Kidney tubule cell (primary cell): ENCODE measurements around the gene SLC38A4.
"Not testable (repeated sequence)": the region's sequence is repeated elsewhere in the genome, so short reads cannot be mapped to it uniquely, and the experiment has no call there.

Experiments used
- DNase-seq: peaks from one replicate; pipeline ENCODE4 v3.0.0-alpha.2; 2018; ENCODE audit warnings: low spot score

SLC38A4 gene

DNA sequence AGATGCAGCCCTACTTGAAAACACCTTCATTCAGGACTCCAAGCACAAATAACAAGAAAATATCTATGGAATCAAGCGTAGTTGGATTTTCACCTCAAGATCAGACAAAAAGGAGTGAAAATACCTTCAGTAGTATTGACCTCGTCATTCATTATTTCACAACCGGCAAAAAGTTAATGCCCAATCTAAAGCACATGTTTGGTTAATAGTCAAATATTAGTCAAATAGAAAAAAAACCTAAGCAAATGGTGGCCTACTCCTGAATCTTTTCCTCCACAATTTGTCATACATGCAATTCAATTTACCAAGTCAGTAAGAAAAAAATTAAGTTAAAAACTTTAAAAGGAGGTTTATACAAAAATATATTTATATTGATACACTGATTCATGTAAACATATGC, 50.0 kb downstream of the SLC38A4 start:
- peak; percentile 19 for DNase-seq

DNA sequence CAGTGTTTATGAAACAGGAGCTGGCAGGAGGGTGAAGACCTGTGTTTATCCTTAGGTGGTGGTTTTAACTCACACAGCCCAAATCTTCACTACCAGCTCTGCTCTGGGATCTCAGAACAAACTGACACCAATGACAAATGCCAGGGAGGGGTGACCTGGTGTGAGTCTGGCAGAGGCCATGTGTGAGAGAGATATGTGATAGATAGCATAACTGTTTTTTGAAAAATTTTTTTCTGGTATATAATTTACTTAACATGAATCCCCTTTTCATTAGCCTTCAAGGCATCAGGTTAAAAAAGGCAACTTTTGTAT, 51.5 kb downstream of the SLC38A4 start:
- DNase-seq: no peak

GRCh38 chr12:46773586-46774321, 52.0 kb downstream of the SLC38A4 start:
- peak; percentile 55 for DNase-seq

DNA sequence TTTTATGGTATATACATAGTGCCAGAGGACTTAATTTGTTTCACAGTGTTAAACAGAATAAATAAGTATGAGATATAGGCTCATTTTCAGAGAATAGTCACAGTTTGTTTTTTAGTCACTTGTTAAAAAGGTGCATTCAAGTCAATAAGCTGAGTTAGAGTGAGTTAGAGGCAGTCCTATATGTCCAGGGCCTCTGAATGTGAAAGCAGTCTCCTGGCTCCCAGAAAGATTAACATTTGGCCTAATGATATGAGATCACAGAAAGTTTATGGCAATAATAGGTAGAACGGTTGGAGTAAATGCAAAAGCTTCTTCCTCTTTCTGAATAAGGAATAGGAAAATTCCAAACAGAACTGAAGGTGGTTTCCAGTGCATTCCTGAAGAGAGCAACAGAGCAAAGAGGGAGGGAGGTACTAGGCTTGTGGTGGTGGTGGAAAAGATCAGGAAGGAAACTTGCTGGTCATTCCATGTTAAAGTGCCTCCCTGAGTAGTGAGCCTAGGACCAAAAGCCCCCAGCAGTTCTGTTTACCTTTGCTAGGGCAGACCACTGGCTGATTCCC, 54.4 kb downstream of the SLC38A4 start:
- DNase-seq: peak; percentile 73

- DNase-seq: no peak
Observed at GRCh38 chr12:46770501-46771183, 55.2 kb downstream of the SLC38A4 start.

DNA sequence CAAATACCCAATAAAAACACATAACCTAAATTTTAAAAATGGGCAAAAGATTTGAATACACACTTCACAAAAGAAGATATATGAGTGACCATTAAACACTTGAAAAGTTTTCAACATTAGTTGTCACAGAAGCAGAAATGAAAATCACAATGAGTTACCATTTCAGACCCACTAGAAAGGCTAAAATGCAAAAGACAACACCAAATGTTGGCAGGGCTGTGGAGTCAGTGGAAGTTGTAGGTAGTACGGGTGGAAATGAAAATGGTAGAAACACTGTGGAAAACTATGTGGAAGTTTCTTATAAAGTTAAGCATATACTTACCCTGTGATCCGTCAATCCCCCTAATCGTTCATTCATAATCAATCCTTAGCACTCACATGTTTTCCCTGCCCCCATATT, 61.8 kb downstream of the SLC38A4 start:
- no peak for DNase-seq

GRCh38 chr12:46763230-46763629, 62.6 kb downstream of the SLC38A4 start:
- no peak for DNase-seq

DNA sequence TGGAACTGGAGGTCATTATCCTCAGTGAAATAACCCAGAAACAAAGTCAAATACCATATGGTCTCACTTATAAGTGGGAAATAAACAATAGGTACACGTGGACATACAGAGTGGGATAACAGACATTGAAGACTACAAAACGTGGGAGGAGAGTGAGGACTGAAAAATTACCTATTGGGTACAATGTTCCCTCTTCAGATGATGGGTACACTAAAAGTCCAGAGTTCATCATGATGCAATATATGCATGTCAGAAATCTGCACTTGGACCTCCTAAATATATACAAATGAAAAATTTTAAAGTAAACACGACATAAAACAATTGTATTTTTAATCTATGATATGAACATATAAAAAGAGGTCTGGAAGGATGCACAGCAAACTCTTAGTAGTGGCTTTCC, 71.2 kb downstream of the SLC38A4 start:
- DNase-seq: no peak

- DNase-seq: no peak
Observed at GRCh38 chr12:46752396-46752795, 73.4 kb downstream of the SLC38A4 start.

DNA sequence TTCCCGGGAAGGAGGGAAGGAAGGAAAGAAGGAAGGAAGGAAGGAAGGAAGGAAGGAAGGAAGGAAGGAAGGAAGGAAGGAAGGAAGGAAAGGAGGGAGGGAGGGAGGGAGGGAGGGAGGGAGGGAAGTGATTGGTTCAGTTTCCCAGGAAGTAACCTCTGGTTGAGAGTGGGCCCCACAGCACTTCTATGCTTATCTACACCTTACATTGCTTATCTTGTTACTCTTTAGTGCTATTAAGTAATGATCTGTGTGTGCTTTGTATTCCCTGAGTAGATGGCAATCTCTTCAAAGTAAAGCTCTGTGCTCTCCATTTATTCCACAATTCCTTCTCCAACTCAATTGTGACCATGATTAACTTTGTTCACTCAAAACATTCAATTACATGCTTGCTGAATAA, 74.6 kb downstream of the SLC38A4 start:
- DNase-seq: no peak

- DNase-seq: no peak
Observed at GRCh38 chr12:46749322-46749721, 76.5 kb downstream of the SLC38A4 start.

DNA sequence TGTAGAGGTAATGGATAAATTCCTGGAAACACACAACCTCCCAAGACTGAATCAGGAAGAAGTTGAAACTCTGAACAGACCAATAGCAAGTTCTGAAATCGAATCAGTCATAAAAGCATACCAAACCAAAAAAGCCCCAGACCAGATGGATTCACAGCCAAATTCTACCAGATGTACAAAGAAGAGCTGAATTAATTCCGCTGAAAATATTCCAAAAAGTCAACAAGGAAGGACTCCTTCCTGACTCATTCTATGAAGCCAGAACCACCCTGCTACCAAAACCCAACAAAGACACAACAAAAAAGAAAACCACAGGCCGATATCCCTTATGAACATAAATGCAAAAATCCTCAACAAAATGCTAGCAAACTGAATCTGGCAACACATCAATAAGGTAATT, 81.5 kb downstream of the SLC38A4 start:
- DNase-seq: no peak

GRCh38 chr12:46743456-46743855, 82.3 kb downstream of the SLC38A4 start:
- DNase-seq: no peak

- DNase-seq: not testable (repeated sequence)
Observed at GRCh38 chr12:46742271-46742670, 83.5 kb downstream of the SLC38A4 start.

GRCh38 chr12:46725332-46725731, 100.5 kb downstream of the SLC38A4 start:
- no peak for DNase-seq

DNA sequence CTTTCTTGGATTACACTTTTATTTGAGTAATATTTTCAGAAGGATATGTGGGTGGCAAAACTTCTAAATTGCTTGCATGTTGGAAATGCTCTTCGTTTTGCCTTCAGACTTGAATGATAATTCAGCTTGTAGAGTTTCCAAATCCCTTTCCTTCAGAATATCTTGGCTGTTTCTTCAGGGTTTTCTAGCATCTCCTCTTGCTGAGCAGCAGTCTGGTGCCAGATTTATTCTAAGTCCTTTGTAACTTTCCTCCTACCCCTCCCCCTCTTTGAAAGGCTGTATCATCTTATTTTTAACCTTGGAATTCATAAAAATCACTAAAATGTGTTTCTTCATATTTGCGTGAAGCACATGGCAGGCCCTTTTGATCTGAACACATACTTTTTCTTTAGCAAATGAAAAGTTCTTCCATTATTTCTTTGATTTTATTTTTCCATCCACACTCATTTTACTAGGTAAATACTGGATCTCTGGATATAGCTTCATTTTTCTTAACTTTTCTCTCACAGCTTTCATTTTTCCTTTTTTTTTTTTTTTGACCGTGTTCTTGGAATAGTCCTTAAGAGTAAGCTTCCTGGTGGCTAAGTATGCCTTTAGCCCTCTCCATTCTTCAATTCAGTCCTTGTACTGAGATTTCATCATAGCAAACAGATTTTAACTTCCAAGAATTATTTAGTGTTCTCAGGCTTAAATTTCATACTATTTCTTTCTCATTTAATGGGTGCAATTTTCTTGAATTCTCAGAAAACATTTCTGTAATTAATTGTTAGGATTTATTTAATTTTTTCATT, 102.0 kb downstream of the SLC38A4 start:
- no peak for DNase-seq

- DNase-seq: peak; percentile 3
Observed at GRCh38 chr12:46722394-46723185, 103.2 kb downstream of the SLC38A4 start.

DNA sequence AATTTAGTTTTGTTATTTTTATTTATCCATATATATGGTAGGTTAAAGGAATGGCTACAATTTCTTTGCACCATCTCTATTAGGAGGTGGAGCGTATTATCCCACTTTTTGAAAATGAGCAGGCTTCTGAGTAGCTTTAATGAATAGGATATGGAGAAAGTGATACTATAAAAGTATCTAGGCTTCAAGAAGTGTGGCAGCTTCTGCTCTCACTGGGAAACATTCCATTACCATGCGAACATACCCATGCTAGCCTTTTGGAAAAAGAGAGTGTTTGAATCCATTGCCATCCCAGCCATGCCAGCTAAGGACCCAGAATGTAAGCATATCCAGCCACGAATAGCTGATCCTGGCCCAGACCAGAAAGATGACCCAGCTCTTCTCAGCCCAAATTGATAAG, 107.3 kb downstream of the SLC38A4 start:
- DNase-seq: no peak

GRCh38 chr12:46717868-46718267, 107.9 kb downstream of the SLC38A4 start:
- DNase-seq: no peak

- DNase-seq: no peak
Observed at GRCh38 chr12:46717159-46717558, 108.6 kb downstream of the SLC38A4 start.
